ENCODE measurements around the gene COPG2. TPM values are rescaled to one million over a fixed set of nuclear protein-coding genes. Genes with fewer than 3 reads are reported as not detected.

COPG2 gene
- total RNA-seq, 1 experiment from 2014 or later = 50.9 TPM

DNA sequence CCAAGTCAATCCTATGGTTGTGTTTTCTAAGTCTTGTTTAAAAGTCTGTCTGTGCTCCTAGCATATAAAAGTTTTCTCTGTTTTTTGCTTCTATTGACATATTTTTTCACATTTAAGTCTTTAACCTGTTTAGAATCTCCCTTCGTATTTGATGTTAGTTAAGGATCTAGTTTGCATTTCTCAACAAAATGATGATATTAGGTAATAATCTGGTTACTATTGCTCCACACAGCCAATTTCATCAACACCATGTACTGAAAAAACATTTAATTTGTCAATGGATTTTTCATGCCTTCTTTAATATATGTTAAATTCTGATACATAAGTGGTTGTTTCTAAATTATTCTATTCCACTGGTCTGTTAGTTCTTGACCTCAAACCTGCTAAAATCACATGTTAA, 35.3 kb upstream of the COPG2 start:
- no peak for ATAC-seq
- peaks cover 23% of the 10 kb centered on the region for H3K9me3 Mint-ChIP-seq
- POLR2A ChIA-PET = no interaction called here

DNA sequence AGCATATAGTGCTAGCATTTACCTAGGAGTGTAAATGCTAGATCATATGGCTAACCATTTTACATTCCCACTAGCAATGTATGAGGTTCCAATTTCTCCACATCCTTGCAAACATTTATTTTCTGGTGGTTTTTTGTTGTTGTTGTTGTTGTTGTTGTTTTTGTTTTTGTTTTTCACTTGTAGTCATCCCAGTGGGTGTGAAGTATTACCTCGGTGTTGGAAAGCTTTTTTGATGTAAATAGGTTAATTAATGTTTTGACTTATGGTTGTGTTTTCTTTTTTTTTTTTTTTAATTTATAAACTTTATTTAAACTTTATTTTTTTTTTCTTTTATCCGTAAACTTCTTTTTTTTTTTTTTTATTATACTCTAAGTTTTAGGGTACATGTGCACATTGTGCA, 33.1 kb upstream of the COPG2 start:
- Mint-ChIP-seq H3K36me3 (no peaks in the 10 kb centered on the region), H3K27me3 (ENCODE audit: low read depth) (peaks cover under 1% of the 10 kb centered on the region), H3K4me3 (no peak overlapping the region), H3K4me1 (no peaks in the 10 kb centered on the region), H3K27ac (no peak overlapping the region), H3K9me3 (peaks cover 11% of the 10 kb centered on the region)
- no peak for DNase-seq (ENCODE audit: low spot score)
- no peak for ATAC-seq
- CTCF ChIA-PET = no interaction called here
- no peak for TF ChIP-seq ELF4 (CRISPR knock-in tag; IDR thresholded peaks at IDR 0.05; ENCODE audit: low read depth)
- TF ChIP-seq, protein P1, sequence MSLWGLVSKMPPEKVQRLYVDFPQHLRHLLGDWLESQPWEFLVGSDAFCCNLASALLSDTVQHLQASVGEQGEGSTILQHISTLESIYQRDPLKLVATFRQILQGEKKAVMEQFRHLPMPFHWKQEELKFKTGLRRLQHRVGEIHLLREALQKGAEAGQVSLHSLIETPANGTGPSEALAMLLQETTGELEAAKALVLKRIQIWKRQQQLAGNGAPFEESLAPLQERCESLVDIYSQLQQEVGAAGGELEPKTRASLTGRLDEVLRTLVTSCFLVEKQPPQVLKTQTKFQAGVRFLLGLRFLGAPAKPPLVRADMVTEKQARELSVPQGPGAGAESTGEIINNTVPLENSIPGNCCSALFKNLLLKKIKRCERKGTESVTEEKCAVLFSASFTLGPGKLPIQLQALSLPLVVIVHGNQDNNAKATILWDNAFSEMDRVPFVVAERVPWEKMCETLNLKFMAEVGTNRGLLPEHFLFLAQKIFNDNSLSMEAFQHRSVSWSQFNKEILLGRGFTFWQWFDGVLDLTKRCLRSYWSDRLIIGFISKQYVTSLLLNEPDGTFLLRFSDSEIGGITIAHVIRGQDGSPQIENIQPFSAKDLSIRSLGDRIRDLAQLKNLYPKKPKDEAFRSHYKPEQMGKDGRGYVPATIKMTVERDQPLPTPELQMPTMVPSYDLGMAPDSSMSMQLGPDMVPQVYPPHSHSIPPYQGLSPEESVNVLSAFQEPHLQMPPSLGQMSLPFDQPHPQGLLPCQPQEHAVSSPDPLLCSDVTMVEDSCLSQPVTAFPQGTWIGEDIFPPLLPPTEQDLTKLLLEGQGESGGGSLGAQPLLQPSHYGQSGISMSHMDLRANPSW (CRISPR knock-in tag; conservative IDR thresholded peaks at IDR 0.05; ENCODE audit: low read depth) = no peak
- TF ChIP-seq, protein P2, sequence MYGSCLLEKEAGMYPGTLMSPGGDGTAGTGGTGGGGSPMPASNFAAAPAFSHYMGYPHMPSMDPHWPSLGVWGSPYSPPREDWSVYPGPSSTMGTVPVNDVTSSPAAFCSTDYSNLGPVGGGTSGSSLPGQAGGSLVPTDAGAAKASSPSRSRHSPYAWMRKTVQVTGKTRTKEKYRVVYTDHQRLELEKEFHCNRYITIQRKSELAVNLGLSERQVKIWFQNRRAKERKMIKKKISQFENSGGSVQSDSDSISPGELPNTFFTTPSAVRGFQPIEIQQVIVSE (CRISPR knock-in tag; IDR thresholded peaks at IDR 0.05; ENCODE audit: borderline replicate concordance) = no peak
- no peak for TF ChIP-seq KAT7 (CRISPR knock-in tag; IDR thresholded peaks at IDR 0.05; ENCODE audit: borderline replicate concordance)
- TF ChIP-seq ETV6 (CRISPR knock-in tag; IDR thresholded peaks at IDR 0.05) = no peak
- TF ChIP-seq, protein P3, sequence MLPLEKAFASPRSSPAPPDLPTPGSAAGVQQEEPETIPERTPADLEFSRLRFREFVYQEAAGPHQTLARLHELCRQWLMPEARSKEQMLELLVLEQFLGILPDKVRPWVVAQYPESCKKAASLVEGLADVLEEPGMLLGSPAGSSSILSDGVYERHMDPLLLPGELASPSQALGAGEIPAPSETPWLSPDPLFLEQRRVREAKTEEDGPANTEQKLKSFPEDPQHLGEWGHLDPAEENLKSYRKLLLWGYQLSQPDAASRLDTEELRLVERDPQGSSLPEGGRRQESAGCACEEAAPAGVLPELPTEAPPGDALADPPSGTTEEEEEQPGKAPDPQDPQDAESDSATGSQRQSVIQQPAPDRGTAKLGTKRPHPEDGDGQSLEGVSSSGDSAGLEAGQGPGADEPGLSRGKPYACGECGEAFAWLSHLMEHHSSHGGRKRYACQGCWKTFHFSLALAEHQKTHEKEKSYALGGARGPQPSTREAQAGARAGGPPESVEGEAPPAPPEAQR (CRISPR knock-in tag; IDR thresholded peaks at IDR 0.05) = no peak
- TF ChIP-seq, protein P4, sequence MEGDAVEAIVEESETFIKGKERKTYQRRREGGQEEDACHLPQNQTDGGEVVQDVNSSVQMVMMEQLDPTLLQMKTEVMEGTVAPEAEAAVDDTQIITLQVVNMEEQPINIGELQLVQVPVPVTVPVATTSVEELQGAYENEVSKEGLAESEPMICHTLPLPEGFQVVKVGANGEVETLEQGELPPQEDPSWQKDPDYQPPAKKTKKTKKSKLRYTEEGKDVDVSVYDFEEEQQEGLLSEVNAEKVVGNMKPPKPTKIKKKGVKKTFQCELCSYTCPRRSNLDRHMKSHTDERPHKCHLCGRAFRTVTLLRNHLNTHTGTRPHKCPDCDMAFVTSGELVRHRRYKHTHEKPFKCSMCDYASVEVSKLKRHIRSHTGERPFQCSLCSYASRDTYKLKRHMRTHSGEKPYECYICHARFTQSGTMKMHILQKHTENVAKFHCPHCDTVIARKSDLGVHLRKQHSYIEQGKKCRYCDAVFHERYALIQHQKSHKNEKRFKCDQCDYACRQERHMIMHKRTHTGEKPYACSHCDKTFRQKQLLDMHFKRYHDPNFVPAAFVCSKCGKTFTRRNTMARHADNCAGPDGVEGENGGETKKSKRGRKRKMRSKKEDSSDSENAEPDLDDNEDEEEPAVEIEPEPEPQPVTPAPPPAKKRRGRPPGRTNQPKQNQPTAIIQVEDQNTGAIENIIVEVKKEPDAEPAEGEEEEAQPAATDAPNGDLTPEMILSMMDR (IDR thresholded peaks at IDR 0.05) = no peak
- TF ChIP-seq, protein P5, sequence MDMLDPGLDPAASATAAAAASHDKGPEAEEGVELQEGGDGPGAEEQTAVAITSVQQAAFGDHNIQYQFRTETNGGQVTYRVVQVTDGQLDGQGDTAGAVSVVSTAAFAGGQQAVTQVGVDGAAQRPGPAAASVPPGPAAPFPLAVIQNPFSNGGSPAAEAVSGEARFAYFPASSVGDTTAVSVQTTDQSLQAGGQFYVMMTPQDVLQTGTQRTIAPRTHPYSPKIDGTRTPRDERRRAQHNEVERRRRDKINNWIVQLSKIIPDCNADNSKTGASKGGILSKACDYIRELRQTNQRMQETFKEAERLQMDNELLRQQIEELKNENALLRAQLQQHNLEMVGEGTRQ (CRISPR knock-in tag; IDR thresholded peaks at IDR 0.05) = no peak
- no peak for TF ChIP-seq NR2C2 (CRISPR knock-in tag; IDR thresholded peaks at IDR 0.05)
- no peak for TF ChIP-seq ZNF263 (CRISPR knock-in tag; IDR thresholded peaks at IDR 0.05; ENCODE audit: low read depth)
- TF ChIP-seq SMAD4 (CRISPR knock-in tag; IDR thresholded peaks at IDR 0.05) = no peak
- TF ChIP-seq, protein P6, sequence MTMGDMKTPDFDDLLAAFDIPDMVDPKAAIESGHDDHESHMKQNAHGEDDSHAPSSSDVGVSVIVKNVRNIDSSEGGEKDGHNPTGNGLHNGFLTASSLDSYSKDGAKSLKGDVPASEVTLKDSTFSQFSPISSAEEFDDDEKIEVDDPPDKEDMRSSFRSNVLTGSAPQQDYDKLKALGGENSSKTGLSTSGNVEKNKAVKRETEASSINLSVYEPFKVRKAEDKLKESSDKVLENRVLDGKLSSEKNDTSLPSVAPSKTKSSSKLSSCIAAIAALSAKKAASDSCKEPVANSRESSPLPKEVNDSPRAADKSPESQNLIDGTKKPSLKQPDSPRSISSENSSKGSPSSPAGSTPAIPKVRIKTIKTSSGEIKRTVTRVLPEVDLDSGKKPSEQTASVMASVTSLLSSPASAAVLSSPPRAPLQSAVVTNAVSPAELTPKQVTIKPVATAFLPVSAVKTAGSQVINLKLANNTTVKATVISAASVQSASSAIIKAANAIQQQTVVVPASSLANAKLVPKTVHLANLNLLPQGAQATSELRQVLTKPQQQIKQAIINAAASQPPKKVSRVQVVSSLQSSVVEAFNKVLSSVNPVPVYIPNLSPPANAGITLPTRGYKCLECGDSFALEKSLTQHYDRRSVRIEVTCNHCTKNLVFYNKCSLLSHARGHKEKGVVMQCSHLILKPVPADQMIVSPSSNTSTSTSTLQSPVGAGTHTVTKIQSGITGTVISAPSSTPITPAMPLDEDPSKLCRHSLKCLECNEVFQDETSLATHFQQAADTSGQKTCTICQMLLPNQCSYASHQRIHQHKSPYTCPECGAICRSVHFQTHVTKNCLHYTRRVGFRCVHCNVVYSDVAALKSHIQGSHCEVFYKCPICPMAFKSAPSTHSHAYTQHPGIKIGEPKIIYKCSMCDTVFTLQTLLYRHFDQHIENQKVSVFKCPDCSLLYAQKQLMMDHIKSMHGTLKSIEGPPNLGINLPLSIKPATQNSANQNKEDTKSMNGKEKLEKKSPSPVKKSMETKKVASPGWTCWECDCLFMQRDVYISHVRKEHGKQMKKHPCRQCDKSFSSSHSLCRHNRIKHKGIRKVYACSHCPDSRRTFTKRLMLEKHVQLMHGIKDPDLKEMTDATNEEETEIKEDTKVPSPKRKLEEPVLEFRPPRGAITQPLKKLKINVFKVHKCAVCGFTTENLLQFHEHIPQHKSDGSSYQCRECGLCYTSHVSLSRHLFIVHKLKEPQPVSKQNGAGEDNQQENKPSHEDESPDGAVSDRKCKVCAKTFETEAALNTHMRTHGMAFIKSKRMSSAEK (CRISPR knock-in tag; IDR thresholded peaks at IDR 0.05; ENCODE audit: borderline replicate concordance) = no peak
- TF ChIP-seq, protein P7, sequence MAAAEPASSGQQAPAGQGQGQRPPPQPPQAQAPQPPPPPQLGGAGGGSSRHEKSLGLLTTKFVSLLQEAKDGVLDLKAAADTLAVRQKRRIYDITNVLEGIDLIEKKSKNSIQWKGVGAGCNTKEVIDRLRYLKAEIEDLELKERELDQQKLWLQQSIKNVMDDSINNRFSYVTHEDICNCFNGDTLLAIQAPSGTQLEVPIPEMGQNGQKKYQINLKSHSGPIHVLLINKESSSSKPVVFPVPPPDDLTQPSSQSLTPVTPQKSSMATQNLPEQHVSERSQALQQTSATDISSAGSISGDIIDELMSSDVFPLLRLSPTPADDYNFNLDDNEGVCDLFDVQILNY (CRISPR knock-in tag; IDR thresholded peaks at IDR 0.05) = no peak
- no peak for TF ChIP-seq ZNF671 (CRISPR knock-in tag; IDR thresholded peaks at IDR 0.05)
- POLR2A ChIA-PET = no interaction called here

More for the DNA sequence above, 35.3 kb upstream of the COPG2 start:
- no peaks in the 10 kb centered on the region for H3K36me3 Mint-ChIP-seq
- DNase-seq (ENCODE audit: low spot score) = no peak
- CTCF ChIA-PET = no interaction called here
- peaks cover 3% of the 10 kb centered on the region for H3K27me3 Mint-ChIP-seq (ENCODE audit: low read depth)
- TF ChIP-seq RORB (CRISPR knock-in tag; IDR thresholded peaks at IDR 0.05) (no peak), ESRRA (CRISPR knock-in tag; IDR thresholded peaks at IDR 0.05; ENCODE audit: borderline replicate concordance) (no peak), NR3C1 (CRISPR knock-in tag; conservative IDR thresholded peaks at IDR 0.05; ENCODE audit: low read depth) (no peak), GABPB1 (CRISPR knock-in tag; IDR thresholded peaks at IDR 0.05) (no peak), SMAD4 (CRISPR knock-in tag; IDR thresholded peaks at IDR 0.05) (no peak), ZNF671 (CRISPR knock-in tag; IDR thresholded peaks at IDR 0.05) (no peak)
- TF ChIP-seq, protein P8, sequence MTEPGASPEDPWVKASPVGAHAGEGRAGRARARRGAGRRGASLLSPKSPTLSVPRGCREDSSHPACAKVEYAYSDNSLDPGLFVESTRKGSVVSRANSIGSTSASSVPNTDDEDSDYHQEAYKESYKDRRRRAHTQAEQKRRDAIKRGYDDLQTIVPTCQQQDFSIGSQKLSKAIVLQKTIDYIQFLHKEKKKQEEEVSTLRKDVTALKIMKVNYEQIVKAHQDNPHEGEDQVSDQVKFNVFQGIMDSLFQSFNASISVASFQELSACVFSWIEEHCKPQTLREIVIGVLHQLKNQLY (CRISPR knock-in tag; IDR thresholded peaks at IDR 0.05) = no peak
- no peaks in the 10 kb centered on the region for H3K4me1 Mint-ChIP-seq
- no peak overlapping the region for H3K4me3 Mint-ChIP-seq
- no peak overlapping the region for H3K27ac Mint-ChIP-seq
